Skin of body (tissue), 2 donors: Measurements from ENCODE around the gene BPIFB1. TPM values are rescaled to one million over a fixed set of nuclear protein-coding genes. Genes with fewer than 3 reads are reported as not detected.

Source experiments
- DNase-seq: peaks from one replicate; lab custom pipeline; 2025; lab: John Stamatoyannopoulos, UW
- total RNA-seq: library from RNA; depleted of rRNA; stranded (reverse); fragments of >200 nt; gene quantifications from one replicate; pipeline ENCODE4 v1.2.3, GENCODE V29; 2014

The BPIFB1 gene
- total RNA-seq, 1 donor from 2014 or later, result not detected

GRCh38 chr20:33322456-33322855, 39.4 kb downstream of the BPIFB1 start:
- DNase-seq, result no peak

GRCh38 chr20:33323236-33323635, 40.2 kb downstream of the BPIFB1 start:
- no peak for DNase-seq

GRCh38 chr20:33325350-33325749, 42.3 kb downstream of the BPIFB1 start:
- no peak for DNase-seq

GRCh38 chr20:33328157-33329137, 45.4 kb downstream of the BPIFB1 start:
- no peak for DNase-seq

GRCh38 chr20:33332905-33333456, 50.0 kb downstream of the BPIFB1 start:
- no peak for DNase-seq

- no peak for DNase-seq
Observed at GRCh38 chr20:33333616-33334015, 50.6 kb downstream of the BPIFB1 start.

GRCh38 chr20:33334111-33334510, 51.1 kb downstream of the BPIFB1 start:
- no peak for DNase-seq

GRCh38 chr20:33336375-33336774, 53.4 kb downstream of the BPIFB1 start:
- no peak for DNase-seq

GRCh38 chr20:33337119-33337518, 54.1 kb downstream of the BPIFB1 start:
- no peak for DNase-seq

- no peak for DNase-seq
Observed at GRCh38 chr20:33337531-33338165, 54.6 kb downstream of the BPIFB1 start.

GRCh38 chr20:33338467-33339258, 55.6 kb downstream of the BPIFB1 start:
- DNase-seq, result no peak

GRCh38 chr20:33339515-33340058, 56.6 kb downstream of the BPIFB1 start:
- no peak for DNase-seq

- no peak for DNase-seq
Observed at GRCh38 chr20:33343521-33343920, 60.5 kb downstream of the BPIFB1 start.

GRCh38 chr20:33345342-33345741, 62.3 kb downstream of the BPIFB1 start:
- DNase-seq, result no peak

- DNase-seq, result no peak
Observed at GRCh38 chr20:33348136-33348937, 65.3 kb downstream of the BPIFB1 start.

- no peak for DNase-seq
Observed at GRCh38 chr20:33349493-33349892, 66.5 kb downstream of the BPIFB1 start.

GRCh38 chr20:33351696-33352095, 68.7 kb downstream of the BPIFB1 start:
- DNase-seq, result no peak

GRCh38 chr20:33352258-33353012, 69.4 kb downstream of the BPIFB1 start:
- no peak for DNase-seq

GRCh38 chr20:33353013-33353402, 70.0 kb downstream of the BPIFB1 start:
- no peak for DNase-seq
